ENCODE measurements around the gene C5orf34.

DNA sequence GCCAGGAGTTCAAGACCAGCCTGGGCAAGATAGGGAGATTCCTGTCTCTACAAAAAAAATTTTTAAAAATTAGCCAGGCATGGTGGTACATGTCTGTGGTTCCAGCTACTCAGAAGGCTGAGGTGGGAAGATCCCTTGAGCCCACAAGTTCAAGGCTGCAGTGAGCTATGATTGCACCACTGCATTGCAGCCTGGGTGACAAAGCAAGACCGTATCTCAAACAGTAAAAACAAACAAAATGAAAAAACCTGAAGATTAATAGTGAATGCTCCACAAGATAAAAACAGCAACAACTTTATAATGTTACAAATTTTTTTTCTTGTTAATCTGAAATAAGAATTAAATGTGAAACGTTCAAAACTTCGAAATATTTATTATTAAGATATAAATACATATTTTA lies 28.6 kb downstream of the C5orf34 start:
- TF ChIP-seq, protein P1, sequence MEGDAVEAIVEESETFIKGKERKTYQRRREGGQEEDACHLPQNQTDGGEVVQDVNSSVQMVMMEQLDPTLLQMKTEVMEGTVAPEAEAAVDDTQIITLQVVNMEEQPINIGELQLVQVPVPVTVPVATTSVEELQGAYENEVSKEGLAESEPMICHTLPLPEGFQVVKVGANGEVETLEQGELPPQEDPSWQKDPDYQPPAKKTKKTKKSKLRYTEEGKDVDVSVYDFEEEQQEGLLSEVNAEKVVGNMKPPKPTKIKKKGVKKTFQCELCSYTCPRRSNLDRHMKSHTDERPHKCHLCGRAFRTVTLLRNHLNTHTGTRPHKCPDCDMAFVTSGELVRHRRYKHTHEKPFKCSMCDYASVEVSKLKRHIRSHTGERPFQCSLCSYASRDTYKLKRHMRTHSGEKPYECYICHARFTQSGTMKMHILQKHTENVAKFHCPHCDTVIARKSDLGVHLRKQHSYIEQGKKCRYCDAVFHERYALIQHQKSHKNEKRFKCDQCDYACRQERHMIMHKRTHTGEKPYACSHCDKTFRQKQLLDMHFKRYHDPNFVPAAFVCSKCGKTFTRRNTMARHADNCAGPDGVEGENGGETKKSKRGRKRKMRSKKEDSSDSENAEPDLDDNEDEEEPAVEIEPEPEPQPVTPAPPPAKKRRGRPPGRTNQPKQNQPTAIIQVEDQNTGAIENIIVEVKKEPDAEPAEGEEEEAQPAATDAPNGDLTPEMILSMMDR (IDR thresholded peaks at IDR 0.05): no peak
- no peak for TF ChIP-seq POLR2A (IDR thresholded peaks at IDR 0.05)
